GM12874 (cell line): ENCODE results near the gene ZNF592.

Experiments
- TF ChIP-seq, protein P1 (sequence below): IDR thresholded peaks from 2 replicates; pipeline ENCODE4 v1.5.1; 2011; ENCODE audit warnings: low read depth, mild to moderate bottlenecking, control low read depth, low read length, moderate library complexity; ENCODE audit not compliant: insufficient read depth

Gene ZNF592, protein sequence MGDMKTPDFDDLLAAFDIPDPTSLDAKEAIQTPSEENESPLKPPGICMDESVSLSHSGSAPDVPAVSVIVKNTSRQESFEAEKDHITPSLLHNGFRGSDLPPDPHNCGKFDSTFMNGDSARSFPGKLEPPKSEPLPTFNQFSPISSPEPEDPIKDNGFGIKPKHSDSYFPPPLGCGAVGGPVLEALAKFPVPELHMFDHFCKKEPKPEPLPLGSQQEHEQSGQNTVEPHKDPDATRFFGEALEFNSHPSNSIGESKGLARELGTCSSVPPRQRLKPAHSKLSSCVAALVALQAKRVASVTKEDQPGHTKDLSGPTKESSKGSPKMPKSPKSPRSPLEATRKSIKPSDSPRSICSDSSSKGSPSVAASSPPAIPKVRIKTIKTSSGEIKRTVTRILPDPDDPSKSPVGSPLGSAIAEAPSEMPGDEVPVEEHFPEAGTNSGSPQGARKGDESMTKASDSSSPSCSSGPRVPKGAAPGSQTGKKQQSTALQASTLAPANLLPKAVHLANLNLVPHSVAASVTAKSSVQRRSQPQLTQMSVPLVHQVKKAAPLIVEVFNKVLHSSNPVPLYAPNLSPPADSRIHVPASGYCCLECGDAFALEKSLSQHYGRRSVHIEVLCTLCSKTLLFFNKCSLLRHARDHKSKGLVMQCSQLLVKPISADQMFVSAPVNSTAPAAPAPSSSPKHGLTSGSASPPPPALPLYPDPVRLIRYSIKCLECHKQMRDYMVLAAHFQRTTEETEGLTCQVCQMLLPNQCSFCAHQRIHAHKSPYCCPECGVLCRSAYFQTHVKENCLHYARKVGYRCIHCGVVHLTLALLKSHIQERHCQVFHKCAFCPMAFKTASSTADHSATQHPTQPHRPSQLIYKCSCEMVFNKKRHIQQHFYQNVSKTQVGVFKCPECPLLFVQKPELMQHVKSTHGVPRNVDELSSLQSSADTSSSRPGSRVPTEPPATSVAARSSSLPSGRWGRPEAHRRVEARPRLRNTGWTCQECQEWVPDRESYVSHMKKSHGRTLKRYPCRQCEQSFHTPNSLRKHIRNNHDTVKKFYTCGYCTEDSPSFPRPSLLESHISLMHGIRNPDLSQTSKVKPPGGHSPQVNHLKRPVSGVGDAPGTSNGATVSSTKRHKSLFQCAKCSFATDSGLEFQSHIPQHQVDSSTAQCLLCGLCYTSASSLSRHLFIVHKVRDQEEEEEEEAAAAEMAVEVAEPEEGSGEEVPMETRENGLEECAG (N-terminal part only)

DNA sequence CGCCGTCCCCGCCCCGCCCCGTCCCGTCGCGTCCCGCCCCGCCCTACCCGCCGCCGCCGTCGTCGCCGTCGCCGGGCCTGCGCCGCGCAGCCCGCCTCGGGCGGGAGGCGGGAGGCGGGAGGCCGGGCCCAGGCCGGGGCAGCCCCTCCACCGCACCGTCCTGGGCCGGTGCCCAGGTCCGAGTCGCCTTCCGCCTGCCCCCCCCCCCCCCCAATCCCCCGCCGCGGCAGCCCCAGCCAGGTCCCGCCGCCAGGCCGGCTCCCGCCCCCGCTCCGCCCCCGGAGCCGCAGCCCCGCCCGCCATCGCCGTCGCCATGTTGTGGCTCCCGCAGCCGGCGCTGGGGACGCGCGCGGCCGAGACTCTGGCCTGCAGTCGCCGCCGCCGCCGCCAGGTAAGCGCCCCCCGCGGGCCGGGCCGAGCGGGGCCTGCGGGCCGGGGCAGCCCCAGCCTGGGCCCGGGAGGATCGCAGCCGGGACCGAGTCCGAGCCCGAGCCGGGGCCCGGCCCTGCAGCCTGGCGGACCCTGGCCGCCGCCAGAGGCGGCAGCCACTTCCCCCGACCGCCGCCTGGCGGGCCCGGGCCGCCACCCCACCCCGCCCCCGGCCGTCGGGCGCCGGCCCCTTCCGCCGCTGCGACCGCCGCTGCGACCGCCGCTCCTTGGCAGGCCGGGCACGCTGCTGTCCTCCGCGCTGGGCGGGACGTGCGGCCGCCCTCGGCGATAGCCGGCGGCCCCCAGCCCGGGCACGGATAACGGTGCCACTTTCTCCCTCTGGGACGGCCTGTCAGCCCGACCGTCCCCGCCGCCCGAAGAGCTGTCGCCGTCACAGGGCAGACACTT lies at the start of gene ZNF592:
Gene ZNF592, plus strand, starts transcription at position 319 of the 837 bp plus-strand sequence. CDS start 34,084 bp downstream, outside the sequence.
- TF ChIP-seq, protein P1, sequence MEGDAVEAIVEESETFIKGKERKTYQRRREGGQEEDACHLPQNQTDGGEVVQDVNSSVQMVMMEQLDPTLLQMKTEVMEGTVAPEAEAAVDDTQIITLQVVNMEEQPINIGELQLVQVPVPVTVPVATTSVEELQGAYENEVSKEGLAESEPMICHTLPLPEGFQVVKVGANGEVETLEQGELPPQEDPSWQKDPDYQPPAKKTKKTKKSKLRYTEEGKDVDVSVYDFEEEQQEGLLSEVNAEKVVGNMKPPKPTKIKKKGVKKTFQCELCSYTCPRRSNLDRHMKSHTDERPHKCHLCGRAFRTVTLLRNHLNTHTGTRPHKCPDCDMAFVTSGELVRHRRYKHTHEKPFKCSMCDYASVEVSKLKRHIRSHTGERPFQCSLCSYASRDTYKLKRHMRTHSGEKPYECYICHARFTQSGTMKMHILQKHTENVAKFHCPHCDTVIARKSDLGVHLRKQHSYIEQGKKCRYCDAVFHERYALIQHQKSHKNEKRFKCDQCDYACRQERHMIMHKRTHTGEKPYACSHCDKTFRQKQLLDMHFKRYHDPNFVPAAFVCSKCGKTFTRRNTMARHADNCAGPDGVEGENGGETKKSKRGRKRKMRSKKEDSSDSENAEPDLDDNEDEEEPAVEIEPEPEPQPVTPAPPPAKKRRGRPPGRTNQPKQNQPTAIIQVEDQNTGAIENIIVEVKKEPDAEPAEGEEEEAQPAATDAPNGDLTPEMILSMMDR, result peak; percentile 32

DNA sequence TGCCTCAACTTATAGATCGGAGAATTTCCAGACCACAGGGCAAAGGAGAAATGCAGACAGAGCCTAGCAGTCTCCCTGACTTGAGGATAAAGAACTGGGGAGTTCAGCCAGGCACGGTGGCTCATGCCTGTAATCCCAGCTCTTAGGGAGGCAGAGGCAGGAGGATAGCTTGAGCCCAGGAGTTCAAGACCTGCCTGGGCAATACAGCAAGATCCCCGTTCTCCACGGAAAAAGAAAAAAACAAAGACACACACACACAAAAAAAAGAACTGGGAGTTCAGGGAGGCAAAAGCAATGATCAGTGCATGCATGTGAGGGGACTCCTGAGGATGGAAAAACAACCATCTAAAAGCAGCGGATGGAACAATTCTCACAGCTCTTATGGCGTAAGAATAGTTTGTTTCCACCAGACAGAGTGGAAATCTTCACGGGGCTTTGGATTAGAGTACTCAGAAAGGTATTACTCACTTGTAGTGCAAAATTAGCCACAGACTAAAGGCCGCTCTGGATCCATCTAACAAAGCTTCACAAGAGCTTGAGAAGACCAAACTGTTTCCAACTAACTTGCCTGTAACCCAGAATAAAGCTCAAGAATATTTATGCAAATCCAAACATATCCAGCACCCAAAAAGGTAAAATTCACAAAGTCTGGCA lies 48.7 kb upstream of the ZNF592 start:
- TF ChIP-seq, protein P1, result no peak

DNA sequence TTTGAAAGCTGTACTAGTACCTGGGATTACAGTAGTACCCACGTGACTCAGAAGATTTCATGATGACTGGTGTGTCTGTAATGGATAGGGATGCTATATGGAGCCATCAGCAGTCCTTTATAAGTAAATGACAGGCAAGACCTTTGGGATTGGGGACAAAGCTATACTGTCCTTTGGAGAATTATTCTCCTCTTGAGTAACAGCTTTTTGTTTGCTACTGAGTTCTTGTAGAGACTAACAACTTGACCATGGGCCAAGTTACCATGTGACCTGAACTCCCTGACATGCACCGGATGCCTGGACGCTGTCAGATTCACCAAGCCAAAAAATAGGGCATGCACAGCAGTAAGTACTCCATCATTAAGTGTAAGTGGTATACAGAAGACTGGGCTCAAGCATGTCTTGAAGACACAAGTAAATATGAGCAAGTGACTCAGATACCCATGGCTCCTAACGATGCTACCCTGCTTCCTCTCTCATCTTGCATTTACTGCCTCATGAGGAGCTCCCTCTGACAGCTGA lies 45.4 kb upstream of the ZNF592 start:
- TF ChIP-seq, protein P1, result no peak

DNA sequence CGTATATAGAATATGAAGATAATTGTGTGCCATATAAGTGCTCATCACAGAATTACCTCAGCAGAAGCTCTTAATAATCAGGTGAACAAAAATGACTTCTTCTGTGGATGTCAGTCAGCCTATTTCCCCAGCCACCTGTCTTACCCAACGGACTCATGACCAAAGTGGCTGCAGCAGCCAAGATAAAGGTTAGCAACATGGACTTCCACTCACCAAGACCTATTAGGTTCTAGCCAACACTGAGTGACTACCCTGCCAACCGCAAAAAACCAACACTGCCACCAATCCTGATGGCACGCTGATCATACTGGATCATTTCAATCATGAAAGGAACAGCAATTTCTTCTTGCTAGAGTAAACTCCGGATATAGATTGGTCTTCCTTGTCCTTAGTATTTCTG lies 44.6 kb upstream of the ZNF592 start:
- TF ChIP-seq, protein P1, result no peak

DNA sequence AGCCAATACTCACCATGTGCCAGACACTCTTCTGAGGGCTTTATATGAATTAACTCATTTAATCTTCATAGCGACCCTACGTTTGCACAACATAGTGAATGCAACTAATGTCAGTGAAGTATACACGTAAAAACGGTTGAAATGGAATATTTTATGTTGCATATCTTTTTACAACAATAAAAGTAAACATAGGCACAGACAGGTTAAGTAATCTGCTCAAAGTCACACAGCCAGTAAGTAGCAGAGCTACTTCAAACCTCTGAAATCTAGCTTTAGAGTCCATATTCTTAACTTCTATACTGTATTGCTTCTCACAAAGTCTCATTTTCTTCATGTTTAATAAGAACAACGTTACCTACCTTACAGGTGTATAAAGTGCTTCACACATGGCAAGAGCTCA lies 34.0 kb upstream of the ZNF592 start:
- TF ChIP-seq, protein P1, result no peak

DNA sequence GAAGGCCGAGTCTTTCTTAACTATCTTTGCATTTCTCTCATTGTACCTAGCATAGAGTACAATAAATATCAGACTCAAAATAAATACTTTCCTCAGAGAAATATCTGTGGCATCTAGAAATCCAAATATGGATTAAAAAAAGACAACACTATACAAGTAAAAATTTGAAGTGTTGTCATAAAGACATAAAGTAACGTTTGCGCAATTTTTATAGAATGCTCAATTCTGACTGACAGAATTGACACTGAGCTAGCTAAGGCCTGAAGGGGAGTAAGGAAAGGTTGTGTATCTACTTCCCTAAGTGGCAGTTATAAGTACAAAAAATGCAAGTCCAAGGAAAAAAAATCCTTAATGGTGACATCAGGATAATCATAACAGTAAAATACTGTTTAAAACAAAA lies 33.6 kb upstream of the ZNF592 start:
- TF ChIP-seq, protein P1, result no peak
